Fibroblast of lung (primary cell): ENCODE measurements around the gene LRIT2.

Experiments used
- EZH2 ChIP-seq: IDR thresholded peaks from 2 replicates; pipeline ENCODE4 v1.5.1; 2012; ENCODE audit warnings: low read length, control low read depth, mild to moderate bottlenecking; ENCODE audit errors: missing control alignments
- TF ChIP-seq, protein P1 (sequence below), 2 donors: IDR thresholded peaks in 1 of 2; conservative IDR thresholded peaks in 1 of 2; 1 replicate in 1 of 2; 2 replicates in 1 of 2; pipeline ENCODE4 v1.5.1; 2011 to 2012; ENCODE audit warnings: low read length in 2 of 2, control low read depth in 1 of 2, inconsistent platforms in 1 of 2, low read depth in 1 of 2, mild to moderate bottlenecking in 1 of 2

DNA sequence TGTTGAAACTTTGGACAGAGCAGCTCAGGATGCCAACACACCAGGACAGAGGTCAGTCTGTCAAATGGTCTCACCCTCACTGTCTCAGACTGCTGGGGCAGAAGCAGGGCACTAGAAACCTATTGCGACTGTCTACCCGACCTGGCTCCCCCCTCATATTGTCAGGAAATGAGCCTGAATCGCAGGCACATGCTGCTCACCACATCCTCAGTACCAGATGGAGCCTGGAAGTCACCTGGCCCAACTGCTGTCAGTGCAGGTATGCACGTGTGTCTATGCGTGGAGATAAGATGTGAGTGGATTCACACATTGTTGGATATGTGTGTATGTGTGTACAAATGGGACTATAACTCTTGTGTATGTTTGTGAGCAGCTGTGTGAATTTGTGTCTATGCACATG, 34.2 kb downstream of the LRIT2 start:
- TF ChIP-seq, protein P1, sequence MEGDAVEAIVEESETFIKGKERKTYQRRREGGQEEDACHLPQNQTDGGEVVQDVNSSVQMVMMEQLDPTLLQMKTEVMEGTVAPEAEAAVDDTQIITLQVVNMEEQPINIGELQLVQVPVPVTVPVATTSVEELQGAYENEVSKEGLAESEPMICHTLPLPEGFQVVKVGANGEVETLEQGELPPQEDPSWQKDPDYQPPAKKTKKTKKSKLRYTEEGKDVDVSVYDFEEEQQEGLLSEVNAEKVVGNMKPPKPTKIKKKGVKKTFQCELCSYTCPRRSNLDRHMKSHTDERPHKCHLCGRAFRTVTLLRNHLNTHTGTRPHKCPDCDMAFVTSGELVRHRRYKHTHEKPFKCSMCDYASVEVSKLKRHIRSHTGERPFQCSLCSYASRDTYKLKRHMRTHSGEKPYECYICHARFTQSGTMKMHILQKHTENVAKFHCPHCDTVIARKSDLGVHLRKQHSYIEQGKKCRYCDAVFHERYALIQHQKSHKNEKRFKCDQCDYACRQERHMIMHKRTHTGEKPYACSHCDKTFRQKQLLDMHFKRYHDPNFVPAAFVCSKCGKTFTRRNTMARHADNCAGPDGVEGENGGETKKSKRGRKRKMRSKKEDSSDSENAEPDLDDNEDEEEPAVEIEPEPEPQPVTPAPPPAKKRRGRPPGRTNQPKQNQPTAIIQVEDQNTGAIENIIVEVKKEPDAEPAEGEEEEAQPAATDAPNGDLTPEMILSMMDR (conservative IDR thresholded peaks at IDR 0.05 in 1 of 2, IDR thresholded peaks at IDR 0.05 in 1 of 2; ENCODE audit: low read depth in 1 of 2, low read length in 2 of 2), result no peak
- no peak for TF ChIP-seq EZH2
